ENCODE measurements around the gene PYGM. TPM values are rescaled to one million over a fixed set of nuclear protein-coding genes. Genes with fewer than 3 reads are reported as not detected.

Gene PYGM
- total RNA-seq, 4 donors from 2014 or later, result 2.1 to 25.9 (median 12.2) TPM

DNA sequence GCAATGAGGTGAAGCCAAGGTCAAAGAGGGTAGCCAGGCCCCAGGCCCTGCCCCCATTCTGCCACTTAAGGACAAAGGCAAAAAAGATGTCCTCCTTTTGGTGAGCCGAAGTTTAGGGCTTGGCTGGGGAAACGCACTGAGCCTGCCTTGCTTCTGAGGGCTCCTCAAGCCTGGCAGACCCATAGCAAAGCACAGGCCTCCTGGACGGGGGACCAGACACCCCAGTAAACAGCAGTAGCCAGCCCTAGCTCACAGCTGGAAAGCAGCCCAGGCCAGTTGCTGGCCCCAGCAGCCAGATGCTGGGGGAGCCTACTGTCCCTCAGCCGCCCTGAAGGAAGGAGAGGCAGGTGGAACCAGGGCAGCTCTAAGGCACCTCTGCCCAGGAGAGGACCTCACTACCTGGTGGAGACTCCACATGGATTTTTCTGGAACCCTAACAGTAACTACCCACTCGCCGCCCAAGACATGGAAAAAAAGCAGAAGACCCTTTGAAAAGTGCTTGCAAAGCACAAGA lies 3.8 kb upstream of the PYGM start:
- ATAC-seq (ENCODE audit: low FRiP score) (no peak), DNase-seq (ENCODE audit: low spot score) (no peak)
- TF ChIP-seq, protein P1, sequence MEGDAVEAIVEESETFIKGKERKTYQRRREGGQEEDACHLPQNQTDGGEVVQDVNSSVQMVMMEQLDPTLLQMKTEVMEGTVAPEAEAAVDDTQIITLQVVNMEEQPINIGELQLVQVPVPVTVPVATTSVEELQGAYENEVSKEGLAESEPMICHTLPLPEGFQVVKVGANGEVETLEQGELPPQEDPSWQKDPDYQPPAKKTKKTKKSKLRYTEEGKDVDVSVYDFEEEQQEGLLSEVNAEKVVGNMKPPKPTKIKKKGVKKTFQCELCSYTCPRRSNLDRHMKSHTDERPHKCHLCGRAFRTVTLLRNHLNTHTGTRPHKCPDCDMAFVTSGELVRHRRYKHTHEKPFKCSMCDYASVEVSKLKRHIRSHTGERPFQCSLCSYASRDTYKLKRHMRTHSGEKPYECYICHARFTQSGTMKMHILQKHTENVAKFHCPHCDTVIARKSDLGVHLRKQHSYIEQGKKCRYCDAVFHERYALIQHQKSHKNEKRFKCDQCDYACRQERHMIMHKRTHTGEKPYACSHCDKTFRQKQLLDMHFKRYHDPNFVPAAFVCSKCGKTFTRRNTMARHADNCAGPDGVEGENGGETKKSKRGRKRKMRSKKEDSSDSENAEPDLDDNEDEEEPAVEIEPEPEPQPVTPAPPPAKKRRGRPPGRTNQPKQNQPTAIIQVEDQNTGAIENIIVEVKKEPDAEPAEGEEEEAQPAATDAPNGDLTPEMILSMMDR (IDR thresholded peaks at IDR 0.05), result no peak

- ATAC-seq (ENCODE audit: low FRiP score), result no peak
- no peak for DNase-seq (ENCODE audit: low spot score)
- TF ChIP-seq, protein P1 (IDR thresholded peaks at IDR 0.05), result no peak
These were observed 3.1 kb upstream of the PYGM start for GRCh38 chr11:64762674-64763525.

DNA sequence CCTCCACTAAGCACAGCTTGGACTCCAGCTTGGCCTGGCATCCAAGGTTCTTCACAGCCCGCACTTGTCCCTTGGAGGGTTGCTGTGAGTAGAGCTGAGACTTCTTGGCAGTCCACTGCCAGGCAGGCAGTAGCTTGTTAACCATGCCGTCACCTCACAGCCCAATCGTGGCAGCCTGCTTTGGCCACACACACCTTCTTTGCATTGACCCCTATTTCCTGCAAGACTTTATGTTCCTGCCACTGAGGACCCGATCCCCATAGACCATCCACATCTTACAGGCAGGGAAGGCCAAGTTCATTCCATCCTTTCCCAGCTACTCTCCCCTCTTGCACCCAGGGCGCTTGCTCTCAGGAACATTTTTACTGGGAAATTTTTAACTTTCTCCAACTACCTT lies 2.5 kb upstream of the PYGM start:
- TF ChIP-seq, protein P1 (IDR thresholded peaks at IDR 0.05), result no peak
- ATAC-seq (ENCODE audit: low FRiP score) (no peak), DNase-seq (ENCODE audit: low spot score) (no peak)

GRCh38 chr11:64760759-64761420 lies 1.1 kb upstream of the PYGM start:
- DNase-seq (ENCODE audit: low spot score), result no peak
- no peak for ATAC-seq (ENCODE audit: low FRiP score)
- TF ChIP-seq, protein P1 (IDR thresholded peaks at IDR 0.05), result no peak

GRCh38 chr11:64759131-64759721 lies 548 bp downstream of the PYGM start:
- ATAC-seq (ENCODE audit: low FRiP score) (no peak), DNase-seq (ENCODE audit: low spot score) (no peak)

GRCh38 chr11:64758330-64759079 lies 1.3 kb downstream of the PYGM start:
- DNase-seq (ENCODE audit: low spot score), result no peak
- no peak for ATAC-seq (ENCODE audit: low FRiP score)
- TF ChIP-seq, protein P1 (IDR thresholded peaks at IDR 0.05), result no peak

More at GRCh38 chr11:64759131-64759721, 548 bp downstream of the PYGM start:
- TF ChIP-seq, protein P1 (IDR thresholded peaks at IDR 0.05), result no peak
